Measurements from ENCODE around the gene TRMT10A. TPM values are rescaled to one million over a fixed set of nuclear protein-coding genes. Genes with fewer than 3 reads are reported as not detected.

The TRMT10A gene
- total and polyA plus RNA-seq, 2 of the 13 experiments (the other 11 are each of a cell fraction or from before 2014, with no cell fraction given) = 3.9 to 12.6 TPM

DNA sequence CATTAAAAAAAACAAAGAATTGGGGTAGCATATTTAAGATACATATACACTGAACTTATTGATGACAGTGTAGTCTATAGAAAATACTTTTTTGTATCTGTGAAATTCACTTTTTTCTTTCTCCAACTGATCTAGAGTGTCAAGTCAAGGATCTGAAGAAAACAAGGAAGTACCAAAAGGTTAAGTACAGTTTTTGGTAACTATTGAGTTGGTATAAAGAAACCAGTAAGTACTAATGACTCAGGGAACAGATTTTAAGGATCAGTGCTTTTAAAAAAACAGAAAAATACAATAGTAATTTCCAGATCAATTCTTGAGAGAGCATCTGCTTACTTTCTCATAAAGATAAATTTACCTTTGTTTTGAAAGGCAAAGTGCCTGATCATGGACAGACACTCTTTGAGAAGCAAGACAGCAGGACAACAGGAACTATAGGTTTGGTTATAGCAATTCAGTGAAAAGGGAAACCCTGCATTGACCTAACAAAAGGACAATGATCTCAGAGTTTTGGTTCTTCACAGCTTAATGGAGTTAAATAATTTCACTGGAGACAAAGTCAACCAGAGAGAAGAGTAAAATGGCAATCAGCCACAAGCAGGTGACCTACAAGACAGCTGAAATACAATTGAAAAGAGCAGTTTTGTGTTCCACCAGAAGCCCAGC lies 23.4 kb downstream of the TRMT10A start:
- DNase-seq (ENCODE audit: low spot score) = no peak
- TF ChIP-seq LCORL (IDR thresholded peaks at IDR 0.05) (no peak), LCORL (CRISPR knock-in tag; IDR thresholded peaks at IDR 0.05) (no peak), JUN (CRISPR knock-in tag; IDR thresholded peaks at IDR 0.05) (no peak), ZNF841 (CRISPR knock-in tag; IDR thresholded peaks at IDR 0.05; ENCODE audit: borderline replicate concordance) (no peak), CREM (IDR thresholded peaks at IDR 0.05) (no peak), CREM (CRISPR knock-in tag; IDR thresholded peaks at IDR 0.05) (no peak)
- TF ChIP-seq, protein P1, sequence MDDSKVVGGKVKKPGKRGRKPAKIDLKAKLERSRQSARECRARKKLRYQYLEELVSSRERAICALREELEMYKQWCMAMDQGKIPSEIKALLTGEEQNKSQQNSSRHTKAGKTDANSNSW (CRISPR knock-in tag; IDR thresholded peaks at IDR 0.05; ENCODE audit: borderline replicate concordance) = no peak
- FAIRE-seq = no peak
- no peak for ATAC-seq
- Histone ChIP-seq H3K9ac (ENCODE audit: insufficient read depth, low read depth, low read length) (no peak overlapping the region), H2AFZ (ENCODE audit: low read length) (no peak overlapping the region), H3K9me3 (ENCODE audit: low read length) (no peaks in the 10 kb centered on the region), H3K4me2 (ENCODE audit: low read depth, low read length) (no peak overlapping the region), H3K27ac (ENCODE audit: extremely low read length, insufficient read depth, low read length) (no peak overlapping the region), H3K36me3 (replicated peaks in 1 of 2; ENCODE audit: control insufficient read depth in 1 of 2, insufficient read depth in 2 of 2, low read length in 2 of 2) (no peaks in the 10 kb centered on the region), H4K20me1 (ENCODE audit: insufficient read depth, low read length) (no peaks in the 10 kb centered on the region), H3K4me3 (replicated peaks in 1 of 3; ENCODE audit: insufficient read depth in 1 of 3, low read depth in 2 of 3, low read length in 3 of 3) (no peak overlapping the region), H3K79me2 (ENCODE audit: insufficient read depth, low read length) (no peaks in the 10 kb centered on the region), H3K4me1 (ENCODE audit: insufficient read depth, low read length) (peaks cover 26% of the 10 kb centered on the region), H3K27me3 (ENCODE audit: control insufficient read depth in 1 of 2, insufficient read depth in 2 of 2, low read length in 2 of 2) (no peaks in the 10 kb centered on the region)
- ChIA-PET POLR2A (no interaction called here), CTCF (ENCODE audit: low intra/inter-chr PET ratio, low total read pairs) (no interaction called here)
- no TSS peak for BruUV-seq (replicated peaks)
- intact Hi-C loops (cut with micrococcal nuclease; ENCODE audit: unreplicated experiment) = no loop called here
- in situ Hi-C loops (cut with HindIII; ENCODE audit: extremely low pct_ligation_motif_present, low pct_unique_long_range_greater_than_20kb) = no loop called here

- no peaks in the 10 kb centered on the region for H3K36me3 ChIP-seq (replicated peaks in 1 of 2; ENCODE audit: control insufficient read depth in 1 of 2, insufficient read depth in 2 of 2, low read length in 2 of 2)
- no peak overlapping the region for H2AFZ ChIP-seq (ENCODE audit: low read length)
- H3K9ac ChIP-seq (ENCODE audit: insufficient read depth, low read depth, low read length) = no peak overlapping the region
- no TSS peak for BruUV-seq (replicated peaks)
- H4K20me1 ChIP-seq (ENCODE audit: insufficient read depth, low read length) = no peaks in the 10 kb centered on the region
- in situ Hi-C loops (cut with HindIII; ENCODE audit: extremely low pct_ligation_motif_present, low pct_unique_long_range_greater_than_20kb) = no loop called here
- peaks cover 26% of the 10 kb centered on the region for H3K4me1 ChIP-seq (ENCODE audit: insufficient read depth, low read length)
- ATAC-seq (peak; percentile 38; the same call in 2 of the 3 replicates), DNase-seq (ENCODE audit: low spot score) (no peak), FAIRE-seq (no peak)
- no peak overlapping the region for H3K27ac ChIP-seq (ENCODE audit: extremely low read length, insufficient read depth, low read length)
- intact Hi-C loops (cut with micrococcal nuclease; ENCODE audit: unreplicated experiment) = no loop called here
- H3K9me3 ChIP-seq (ENCODE audit: low read length) = no peaks in the 10 kb centered on the region
- TF ChIP-seq SIX1 (CRISPR knock-in tag; IDR thresholded peaks at IDR 0.05; ENCODE audit: borderline replicate concordance) (no peak), BHLHE40 (IDR thresholded peaks at IDR 0.05; ENCODE audit: low read length) (no peak), ZNF660 (CRISPR knock-in tag; IDR thresholded peaks at IDR 0.05; ENCODE audit: borderline replicate concordance, low read depth) (no peak), E2F5 (CRISPR knock-in tag; conservative IDR thresholded peaks at IDR 0.05) (no peak)
- H3K4me3 ChIP-seq (replicated peaks in 1 of 3; ENCODE audit: insufficient read depth in 1 of 3, low read depth in 2 of 3, low read length in 3 of 3) = no peak overlapping the region
- CTCF ChIA-PET (ENCODE audit: low intra/inter-chr PET ratio, low total read pairs) = no interaction called here
- no peak overlapping the region for H3K4me2 ChIP-seq (ENCODE audit: low read depth, low read length)
- WGBS (ENCODE audit: low lambda C conversion rate) = 22% methylated on average over 4 of the region's 4 CpGs
- no peaks in the 10 kb centered on the region for H3K79me2 ChIP-seq (ENCODE audit: insufficient read depth, low read length)
- peaks cover 0 to 3% of the 10 kb centered on the region in 2 experiments; a peak in 1 of 5 replicates for H3K27me3 ChIP-seq (ENCODE audit: control insufficient read depth in 1 of 2, insufficient read depth in 2 of 2, low read length in 2 of 2)
- POLR2A ChIA-PET = no interaction called here
Observed at GRCh38 chr4:99537674-99538073, 26.2 kb downstream of the TRMT10A start.

Measured in HepG2 (cell line).